Cardiac muscle cell (in vitro differentiated cells and primary cell): ENCODE data around the gene WDR44. TPM values are rescaled to one million over a fixed set of nuclear protein-coding genes. Genes with fewer than 3 reads are reported as not detected.

Experiments used
- DNase-seq, 2 donors: peaks; one replicate each; pipeline versions ENCODE4 v3.0.0 to v3.0.0-alpha.2; 2010 to 2017; ENCODE audit warnings: low read depth in 1 of 2, low spot score in 1 of 2
- H3K27ac ChIP-seq: fragments of 200-600 bp; sonication (generic); 2 replicates; pipeline ENCODE4 v1.5.1; 2016
- H3K27me3 ChIP-seq: fragments of 200-600 bp; sonication (generic); 2 replicates; pipeline ENCODE4 v1.6.0; 2016; ENCODE audit warnings: control low read depth
- H3K36me3 ChIP-seq: fragments of 200-600 bp; sonication (generic); 2 replicates; pipeline ENCODE4 v1.5.1; 2016; ENCODE audit warnings: control low read depth
- H3K4me1 ChIP-seq: fragments of 200-600 bp; sonication (generic); 2 replicates; pipeline ENCODE4 v1.8.1; 2017; ENCODE audit warnings: low read depth, mild to moderate bottlenecking, mixed run types
- H3K4me3 ChIP-seq: fragments of 200-600 bp; sonication (generic); 2 replicates; pipeline ENCODE4 v1.5.1; 2016; ENCODE audit warnings: mild to moderate bottlenecking
- H3K9me3 ChIP-seq: fragments of 200-600 bp; sonication (generic); 2 replicates; pipeline ENCODE4 v1.5.1; 2017; ENCODE audit warnings: low read depth, mild to moderate bottlenecking, control low read depth
- polyA plus RNA-seq: library from polyadenylated mRNA; unstranded; fragments of >200 nt; fragmentation: Nextera tagmentation; extraction: Ambion mirVana; gene quantifications from 2 replicates; pipeline ENCODE4 v1.2.1, GENCODE V29; 2016
- total RNA-seq: library from RNA; depleted of rRNA; stranded (reverse); fragments of >200 nt; gene quantifications from 2 replicates; pipeline ENCODE4 v1.2.3, GENCODE V29; 2016
- TF ChIP-seq, protein P1 (sequence below): IDR thresholded peaks from 2 replicates; pipeline ENCODE4 v1.5.1; 2012; ENCODE audit warnings: low read depth, mild to moderate bottlenecking, low read length

The WDR44 gene
- total and polyA plus RNA-seq, 2 experiments from 2014 or later, result 11.9 to 15.9 TPM

DNA sequence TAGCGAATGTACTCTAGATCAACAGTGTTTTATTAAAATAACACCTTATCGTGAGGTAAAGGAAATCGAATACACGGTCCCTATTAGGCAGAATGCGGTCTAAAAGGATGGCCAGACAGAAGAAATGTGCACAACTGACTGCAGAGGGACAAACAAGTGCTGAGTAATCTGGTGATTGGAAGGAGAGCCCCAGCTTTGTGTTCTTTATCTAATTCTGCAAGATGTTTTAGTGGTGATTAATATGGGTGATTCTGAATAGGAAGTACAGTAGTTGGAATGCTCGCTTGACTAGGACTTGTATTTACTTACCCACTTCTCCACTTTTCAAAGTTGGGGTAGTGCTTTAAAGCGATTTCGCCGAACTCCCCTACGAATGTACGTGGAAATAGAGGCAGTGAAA, 1.2 kb downstream of the WDR44 start:
- Histone ChIP-seq H3K27me3 (no peaks in the 10 kb centered on the region), H3K4me3 (peak overlapping the region; percentile 69), H3K36me3 (no peaks in the 10 kb centered on the region), H3K27ac (peak overlapping the region; percentile 90), H3K9me3 (no peaks in the 10 kb centered on the region), H3K4me1 (peaks cover 2% of the 10 kb centered on the region)
- DNase-seq, result peak; percentile 6 to 56
- TF ChIP-seq, protein P1, sequence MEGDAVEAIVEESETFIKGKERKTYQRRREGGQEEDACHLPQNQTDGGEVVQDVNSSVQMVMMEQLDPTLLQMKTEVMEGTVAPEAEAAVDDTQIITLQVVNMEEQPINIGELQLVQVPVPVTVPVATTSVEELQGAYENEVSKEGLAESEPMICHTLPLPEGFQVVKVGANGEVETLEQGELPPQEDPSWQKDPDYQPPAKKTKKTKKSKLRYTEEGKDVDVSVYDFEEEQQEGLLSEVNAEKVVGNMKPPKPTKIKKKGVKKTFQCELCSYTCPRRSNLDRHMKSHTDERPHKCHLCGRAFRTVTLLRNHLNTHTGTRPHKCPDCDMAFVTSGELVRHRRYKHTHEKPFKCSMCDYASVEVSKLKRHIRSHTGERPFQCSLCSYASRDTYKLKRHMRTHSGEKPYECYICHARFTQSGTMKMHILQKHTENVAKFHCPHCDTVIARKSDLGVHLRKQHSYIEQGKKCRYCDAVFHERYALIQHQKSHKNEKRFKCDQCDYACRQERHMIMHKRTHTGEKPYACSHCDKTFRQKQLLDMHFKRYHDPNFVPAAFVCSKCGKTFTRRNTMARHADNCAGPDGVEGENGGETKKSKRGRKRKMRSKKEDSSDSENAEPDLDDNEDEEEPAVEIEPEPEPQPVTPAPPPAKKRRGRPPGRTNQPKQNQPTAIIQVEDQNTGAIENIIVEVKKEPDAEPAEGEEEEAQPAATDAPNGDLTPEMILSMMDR, result no peak

DNA sequence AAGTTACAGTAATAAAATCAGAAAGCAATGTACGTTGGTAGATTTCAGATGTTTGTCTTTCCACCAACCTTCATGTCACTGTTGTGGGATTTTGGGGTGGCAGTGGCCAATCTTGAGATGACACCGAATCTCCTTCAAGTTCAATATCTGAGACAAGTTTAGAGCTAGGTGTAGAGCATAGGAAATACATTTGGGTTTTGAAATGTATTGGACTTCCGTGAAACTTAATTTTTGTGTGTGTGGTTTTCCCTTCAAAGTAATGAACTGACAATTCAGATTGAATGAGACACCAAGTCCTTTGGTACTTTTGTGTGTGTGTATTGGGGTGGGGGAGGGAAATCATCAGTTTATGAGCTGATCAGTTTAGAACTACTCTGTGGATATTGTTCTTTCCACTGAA, 1.8 kb downstream of the WDR44 start:
- TF ChIP-seq, protein P1, result no peak
- H3K27me3 ChIP-seq, result no peaks in the 10 kb centered on the region
- H3K4me3 ChIP-seq, result peak overlapping the region; percentile 69
- H3K27ac ChIP-seq, result no peak overlapping the region
- H3K4me1 ChIP-seq, result peaks cover 2% of the 10 kb centered on the region
- DNase-seq, result no peak
- H3K9me3 ChIP-seq, result no peaks in the 10 kb centered on the region
- no peaks in the 10 kb centered on the region for H3K36me3 ChIP-seq

DNA sequence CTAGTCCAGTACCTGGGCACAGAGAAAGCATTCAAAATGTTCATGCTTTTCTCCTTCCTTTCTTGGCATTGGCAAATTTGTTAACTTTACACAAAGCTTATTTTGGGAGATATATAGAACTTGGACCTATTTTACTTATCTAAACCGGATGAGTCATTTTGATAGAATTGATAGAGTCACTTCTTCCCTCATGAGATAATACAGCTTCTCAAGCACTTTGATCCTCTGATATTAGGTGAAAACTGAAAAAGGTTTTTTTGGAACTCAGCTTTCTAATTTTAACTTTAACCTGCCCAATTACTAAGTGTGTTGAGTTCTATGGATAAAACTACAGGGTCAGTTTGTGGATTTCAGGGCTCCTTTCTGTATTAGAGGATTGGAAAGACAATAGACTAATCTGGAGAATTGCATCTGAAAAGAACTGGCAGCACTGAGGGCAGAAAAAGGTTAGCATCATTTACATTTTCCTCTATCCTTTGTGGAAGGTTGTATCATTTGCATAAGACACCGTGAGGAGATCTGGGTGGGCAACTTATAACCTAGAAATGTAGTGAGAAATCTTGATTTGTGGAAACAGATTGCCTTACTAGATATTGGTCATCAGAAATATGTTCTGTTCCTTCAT, 2.4 kb downstream of the WDR44 start:
- H3K36me3 ChIP-seq, result no peaks in the 10 kb centered on the region
- TF ChIP-seq, protein P1, result no peak
- no peak for DNase-seq
- H3K27ac ChIP-seq, result no peak overlapping the region
- H3K27me3 ChIP-seq, result no peaks in the 10 kb centered on the region
- peaks cover 2% of the 10 kb centered on the region for H3K4me1 ChIP-seq
- H3K9me3 ChIP-seq, result no peaks in the 10 kb centered on the region
- peak overlapping the region; percentile 69 for H3K4me3 ChIP-seq

DNA sequence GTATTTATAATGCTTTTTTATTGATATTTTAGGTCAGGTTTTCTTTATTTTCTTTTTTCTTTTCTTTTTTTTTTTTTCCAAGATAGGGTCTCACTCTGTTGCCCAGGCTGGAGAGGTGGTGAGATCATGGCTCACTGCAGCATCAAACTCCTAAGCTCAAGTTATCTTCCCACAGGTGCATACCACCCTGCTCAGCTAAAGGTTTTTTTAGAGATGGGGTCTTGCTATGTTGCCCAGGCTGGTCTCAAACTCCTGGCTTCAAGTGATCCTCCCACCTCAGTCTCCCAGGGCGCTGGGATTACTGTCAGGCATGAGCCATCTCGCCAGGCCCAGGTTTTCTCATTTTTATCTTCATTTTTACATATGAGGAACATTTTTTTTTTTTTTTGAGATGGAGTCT, 3.3 kb downstream of the WDR44 start:
- no peaks in the 10 kb centered on the region for H3K27me3 ChIP-seq
- no peak for DNase-seq
- no peak overlapping the region for H3K27ac ChIP-seq
- H3K36me3 ChIP-seq, result no peaks in the 10 kb centered on the region
- H3K9me3 ChIP-seq, result no peaks in the 10 kb centered on the region
- H3K4me1 ChIP-seq, result peaks cover 2% of the 10 kb centered on the region
- H3K4me3 ChIP-seq, result no peak overlapping the region
- TF ChIP-seq, protein P1, result no peak

DNA sequence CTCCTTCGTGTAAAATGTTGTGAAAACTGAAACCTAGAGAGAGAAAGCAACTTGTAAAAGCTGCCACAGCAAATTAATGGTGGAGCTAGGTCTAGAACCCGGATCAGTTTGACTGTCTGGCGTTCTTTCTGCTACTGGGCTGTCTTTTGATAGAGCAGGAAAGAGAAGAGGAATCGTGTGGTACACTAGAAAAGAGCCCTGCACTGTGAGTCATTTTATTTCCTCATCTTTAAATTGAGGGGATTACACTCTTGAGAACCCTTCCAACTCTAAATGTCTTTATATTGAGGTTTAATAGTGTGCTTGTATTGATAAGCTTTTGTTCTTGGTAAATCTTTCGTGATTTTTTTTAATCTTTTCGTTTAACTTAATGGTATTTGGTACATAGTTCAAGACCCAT, 4.3 kb downstream of the WDR44 start:
- no peak overlapping the region for H3K27ac ChIP-seq
- peak in 1 of 2 donors; percentile 41 for DNase-seq

More for the DNA sequence above, 4.3 kb downstream of the WDR44 start:
- Histone ChIP-seq H3K27me3 (no peaks in the 10 kb centered on the region), H3K36me3 (no peaks in the 10 kb centered on the region), H3K9me3 (no peaks in the 10 kb centered on the region), H3K4me1 (peaks cover 2% of the 10 kb centered on the region), H3K4me3 (no peak overlapping the region)
- TF ChIP-seq, protein P1, result no peak
